Esophagus muscularis mucosa (tissue), 4 donors: ENCODE data around the gene FBXW12. TPM values are rescaled to one million over a fixed set of nuclear protein-coding genes. Genes with fewer than 3 reads are reported as not detected.

Experiments used
- DNase-seq: peaks from one replicate; pipeline ENCODE4 v3.0.0-alpha.2; 2017; ENCODE audit errors: extremely low spot score
- H3K27ac ChIP-seq, 4 donors: fragments of 200-600 bp; sonication (generic); replicated peaks in 1 of 4; 1 replicate in 3 of 4; 2 replicates in 1 of 4; pipeline ENCODE4 v1.5.1; 2016 to 2019; ENCODE audit warnings: mild to moderate bottlenecking in 1 of 4
- H3K27me3 ChIP-seq, 4 donors: fragments of 200-600 bp; sonication (generic); one replicate each; pipeline versions ENCODE4 v1.5.1 to v1.6.0; 2016 to 2019
- H3K36me3 ChIP-seq, 4 donors: fragments of 200-600 bp; sonication (generic); one replicate each; pipeline ENCODE4 v1.5.1; 2016 to 2019
- H3K4me1 ChIP-seq, 4 donors: fragments of 200-600 bp; sonication (generic); one replicate each; pipeline ENCODE4 v1.5.1; 2016 to 2019
- H3K4me3 ChIP-seq, 4 donors: fragments of 200-600 bp; sonication (generic); 1 replicate in 2 of 4; 2 replicates in 2 of 4; pipeline ENCODE4 v1.5.1; 2016 to 2019; ENCODE audit warnings: mild to moderate bottlenecking in 4 of 4, moderate library complexity in 1 of 4
- H3K9me3 ChIP-seq, 4 donors: fragments of 200-600 bp; sonication (generic); 1 replicate in 3 of 4; 2 replicates in 1 of 4; pipeline ENCODE4 v1.5.1; 2016 to 2019
- CTCF ChIP-seq, 3 experiments: fragments of 200-600 bp in 2 of 3; fragments of 450-650 bp in 1 of 3; sonication (generic) in 2 of 3; IDR thresholded peaks; one replicate each; pipeline ENCODE4 v1.5.1; 2017 to 2019; ENCODE audit warnings: antibody characterized with exemption in 3 of 3, mild to moderate bottlenecking in 2 of 3, moderate library complexity in 1 of 3
- EP300 ChIP-seq: sonication (generic); formaldehyde crosslinking; IDR thresholded peaks from one replicate; pipeline ENCODE4 v1.6.1; 2017; ENCODE audit warnings: antibody characterized with exemption
- POLR2A ChIP-seq: fragments of 450-650 bp; IDR thresholded peaks from one replicate; pipeline ENCODE4 v1.6.1; 2017; ENCODE audit warnings: antibody characterized with exemption, moderate library complexity, mild to moderate bottlenecking, low read depth
- POLR2AphosphoS5 ChIP-seq, 2 donors: sonication (generic); formaldehyde crosslinking; IDR thresholded peaks; one replicate each; pipeline ENCODE4 v1.6.1; 2017; ENCODE audit warnings: antibody characterized with exemption in 2 of 2
- WGBS: methylation state at CpG from one replicate; pipeline ENCODE4 v1.1.5; 2018; 5-methylcytosine and 5-hydroxymethylcytosine counted together
- intact Hi-C: fragments of 100-400 bp; cut with DNase I; formaldehyde crosslinking; loops from one replicate; pipeline ENCODE4 v1.15.1; 2023
- total RNA-seq, 4 donors: library from RNA; depleted of rRNA; stranded (reverse); fragments of >200 nt; gene quantifications; one replicate each; pipeline versions ENCODE4 v1.1.0 to v1.2.1, GENCODE V29; 2016

FBXW12 gene
- total RNA-seq, 4 donors from 2014 or later, result 0.65 TPM; not detected in 3

GRCh38 chr3:48338635-48339034 lies 33.4 kb upstream of the FBXW12 start:
- Histone ChIP-seq H3K4me3 (no peak overlapping the region), H3K9me3 (no peaks in the 10 kb centered on the region), H3K27ac (no peak overlapping the region), H3K27me3 (no peaks in the 10 kb centered on the region), H3K4me1 (no peaks in the 10 kb centered on the region), H3K36me3 (no peaks in the 10 kb centered on the region)
- WGBS, result 38% methylated on average over 4 of the region's 4 CpGs
- no peak for DNase-seq
- intact Hi-C loops, result no loop called here
- TF ChIP-seq EP300, result no peak
- no peak for TF ChIP-seq POLR2AphosphoS5 (IDR thresholded peaks at IDR 0.05)
- no peak for TF ChIP-seq CTCF (IDR thresholded peaks at IDR 0.05)
- no peak for TF ChIP-seq POLR2A

- Histone ChIP-seq H3K4me1 (no peaks in the 10 kb centered on the region), H3K9me3 (no peaks in the 10 kb centered on the region), H3K36me3 (no peaks in the 10 kb centered on the region), H3K27me3 (no peaks in the 10 kb centered on the region), H3K4me3 (no peak overlapping the region), H3K27ac (no peak overlapping the region)
- intact Hi-C loops, result no loop called here
- DNase-seq, result no peak
- no peak for TF ChIP-seq CTCF (IDR thresholded peaks at IDR 0.05)
- TF ChIP-seq POLR2AphosphoS5 (IDR thresholded peaks at IDR 0.05), result no peak
- TF ChIP-seq EP300, result no peak
- no peak for TF ChIP-seq POLR2A
- 93% methylated on average over 8 of the region's 8 CpGs for WGBS
Measured at GRCh38 chr3:48343432-48343831, 28.6 kb upstream of the FBXW12 start.

GRCh38 chr3:48344867-48345507 lies 27.0 kb upstream of the FBXW12 start:
- 0% methylated on average over 1 of the region's 1 CpG for whole genome bisulfite sequencing
- no peak for DNase-seq
- H3K27me3 ChIP-seq, result no peaks in the 10 kb centered on the region
- no peak overlapping the region for H3K4me3 ChIP-seq
- TF ChIP-seq POLR2AphosphoS5 (IDR thresholded peaks at IDR 0.05) (no peak), EP300 (no peak), CTCF (IDR thresholded peaks at IDR 0.05) (no peak), POLR2A (no peak)
- H3K27ac ChIP-seq, result no peak overlapping the region
- no peaks in the 10 kb centered on the region for H3K36me3 ChIP-seq
- H3K4me1 ChIP-seq, result no peaks in the 10 kb centered on the region
- intact Hi-C loops, result no loop called here
- no peaks in the 10 kb centered on the region for H3K9me3 ChIP-seq

- no peaks in the 10 kb centered on the region for H3K27me3 ChIP-seq
Measured at GRCh38 chr3:48345946-48346572, 26.0 kb upstream of the FBXW12 start.

GRCh38 chr3:48347500-48347899 lies 24.5 kb upstream of the FBXW12 start:
- Histone ChIP-seq H3K27ac (no peak overlapping the region), H3K36me3 (no peaks in the 10 kb centered on the region), H3K4me3 (no peak overlapping the region), H3K27me3 (no peaks in the 10 kb centered on the region), H3K4me1 (no peaks in the 10 kb centered on the region), H3K9me3 (no peaks in the 10 kb centered on the region)
- TF ChIP-seq EP300 (no peak), CTCF (IDR thresholded peaks at IDR 0.05) (no peak), POLR2A (no peak), POLR2AphosphoS5 (IDR thresholded peaks at IDR 0.05) (no peak)
- 73% methylated on average over 3 of the region's 3 CpGs for WGBS
- DNase-seq, result no peak
- intact Hi-C loops, result no loop called here

More at GRCh38 chr3:48345946-48346572, 26.0 kb upstream of the FBXW12 start:
- Histone ChIP-seq H3K27ac (no peak overlapping the region), H3K36me3 (no peaks in the 10 kb centered on the region), H3K4me3 (no peak overlapping the region), H3K9me3 (no peaks in the 10 kb centered on the region), H3K4me1 (no peaks in the 10 kb centered on the region)
- no peak for DNase-seq
- no peak for TF ChIP-seq EP300
- TF ChIP-seq POLR2A, result no peak
- no peak for TF ChIP-seq POLR2AphosphoS5 (IDR thresholded peaks at IDR 0.05)
- WGBS, result 77% methylated on average over 2 of the region's 2 CpGs
- intact Hi-C loops, result no loop called here
